ENCODE data around the gene MGLL.
"Not testable (repeated sequence)": the region's sequence is repeated elsewhere in the genome, so short reads cannot be mapped to it uniquely, and the experiment has no call there.

MGLL gene

DNA sequence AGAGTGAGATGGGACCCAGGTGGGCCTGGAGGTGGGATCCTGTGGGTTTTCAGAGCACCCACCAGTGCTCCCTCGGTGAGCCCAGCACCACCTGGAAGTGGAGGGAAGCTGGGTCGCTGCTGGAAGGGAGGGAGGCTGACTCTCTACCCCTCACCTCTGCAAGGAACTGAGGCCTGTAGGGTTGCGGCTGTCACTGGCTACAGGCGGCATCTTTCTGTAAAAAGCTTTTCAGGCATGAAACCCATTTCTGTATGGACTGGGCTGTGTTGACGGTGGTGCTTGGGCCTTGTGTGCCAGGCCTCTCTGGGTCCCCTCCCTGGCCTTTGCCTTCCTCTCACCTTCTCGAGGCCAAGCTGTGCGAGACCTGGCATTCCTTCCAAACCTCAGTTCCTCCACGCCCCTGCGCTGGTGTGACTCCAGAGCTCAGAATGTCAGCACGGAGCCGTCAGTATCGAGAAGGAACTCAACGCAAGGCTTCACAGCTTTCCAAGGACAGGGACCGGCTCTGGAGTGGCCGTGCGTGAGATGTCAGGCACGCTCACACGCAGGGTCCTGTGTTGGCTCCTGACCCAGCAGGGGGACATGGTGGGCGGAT, 133.0 kb downstream of the MGLL start:
- DNase-seq (ENCODE audit: low read depth in 2 of 2) = no peak

DNA sequence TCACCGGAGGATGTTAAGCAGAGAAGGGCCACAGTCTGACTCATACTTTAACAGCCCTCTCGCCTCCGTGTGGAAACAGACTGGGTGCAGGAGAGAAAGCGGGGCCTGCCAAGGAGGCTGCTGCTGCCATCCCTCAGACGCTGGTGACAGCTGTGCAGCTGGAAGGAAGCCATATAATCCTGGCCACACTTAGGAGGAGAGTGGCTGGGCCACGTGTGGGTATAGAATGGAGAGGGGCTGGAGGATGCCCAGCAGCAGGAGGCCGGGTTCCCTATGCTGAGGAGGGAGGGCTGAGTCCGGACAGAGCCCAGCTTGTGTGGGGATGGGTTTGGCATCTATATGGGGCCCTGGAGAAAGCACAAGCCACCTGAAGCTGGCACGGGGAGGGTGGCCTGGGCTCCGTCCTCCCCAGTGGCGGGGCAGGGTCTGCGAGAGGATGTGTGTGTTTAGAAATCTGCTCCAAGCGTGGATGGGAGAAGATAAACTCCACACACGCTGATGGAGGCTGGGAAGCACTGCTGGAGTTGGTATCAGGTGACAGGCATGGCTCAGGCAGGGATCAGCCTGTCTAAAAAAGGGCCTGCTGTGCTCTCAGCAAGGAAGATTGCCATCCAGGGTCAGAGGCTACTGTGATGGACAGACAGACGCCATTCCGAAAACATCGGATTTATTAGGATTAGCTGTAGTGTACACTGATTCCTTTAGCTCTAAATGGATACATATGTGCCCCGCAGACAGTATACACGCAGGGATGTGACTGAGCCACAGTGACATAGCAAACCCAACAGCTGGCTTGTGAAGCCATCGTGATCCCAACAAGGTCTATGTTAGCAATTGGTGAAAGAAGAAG, 133.7 kb downstream of the MGLL start:
- no peak for DNase-seq (ENCODE audit: low read depth in 2 of 2)

DNA sequence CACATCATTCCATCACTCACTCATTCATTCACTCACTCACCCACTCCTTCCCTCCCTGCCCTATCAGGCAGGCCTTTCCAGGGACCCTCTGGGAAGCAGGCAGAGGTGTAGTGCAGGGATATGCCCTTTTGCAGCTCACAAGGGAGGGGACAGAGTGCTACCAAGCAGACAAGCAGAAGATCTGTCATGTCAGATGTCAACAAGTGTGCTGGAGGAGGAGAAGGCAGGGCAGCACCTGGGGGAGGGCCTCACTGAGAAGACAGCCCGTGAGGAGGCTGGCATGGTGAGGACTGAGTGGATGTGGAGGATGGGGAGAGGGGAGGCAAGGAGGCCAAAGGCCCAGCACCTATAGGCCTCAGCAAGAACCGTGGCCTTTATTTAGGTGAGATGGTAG, 134.3 kb downstream of the MGLL start:
- DNase-seq (ENCODE audit: low read depth in 2 of 2) = no peak

DNA sequence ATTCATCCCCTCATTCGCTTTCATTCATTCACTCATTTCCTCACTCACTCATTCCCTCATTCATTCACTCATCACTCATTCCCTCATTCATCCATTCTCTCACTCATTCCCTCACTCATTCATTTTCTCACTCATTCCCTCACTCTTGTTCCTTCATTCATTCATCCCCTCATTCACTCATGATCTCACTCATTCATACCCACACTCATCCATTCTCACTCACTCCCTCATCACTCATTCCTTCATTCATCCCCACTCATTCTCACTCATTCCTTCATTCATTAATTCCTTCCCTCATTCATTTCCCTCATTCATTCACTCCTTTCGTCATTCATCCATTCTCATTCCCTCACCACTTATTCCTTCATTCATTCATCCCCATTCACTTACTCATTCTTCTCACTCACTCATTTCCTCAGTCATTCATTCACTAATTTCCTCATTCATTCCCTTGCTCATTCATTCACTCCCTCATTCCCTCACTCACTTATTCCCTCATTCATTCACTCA, 135.0 kb downstream of the MGLL start:
- DNase-seq (ENCODE audit: low read depth in 2 of 2) = no peak

DNA sequence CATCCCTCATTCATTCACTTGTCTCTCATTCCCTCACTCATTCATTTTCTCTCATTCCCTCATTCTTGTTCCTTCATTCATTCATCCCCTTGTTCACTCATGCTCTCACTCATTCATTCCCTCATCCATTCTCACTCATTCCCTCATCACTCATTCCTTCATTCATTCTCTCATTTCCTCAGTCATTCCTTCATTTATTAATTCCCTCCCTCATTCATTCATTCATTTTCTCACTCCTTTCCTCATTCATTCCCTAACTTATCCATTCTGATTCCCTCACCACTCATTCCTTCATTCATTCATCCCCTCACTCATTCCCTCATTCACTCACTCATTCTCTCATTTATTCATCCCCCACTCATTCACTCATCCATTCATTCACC, 135.8 kb downstream of the MGLL start:
- no peak for DNase-seq (ENCODE audit: low read depth in 2 of 2)

DNA sequence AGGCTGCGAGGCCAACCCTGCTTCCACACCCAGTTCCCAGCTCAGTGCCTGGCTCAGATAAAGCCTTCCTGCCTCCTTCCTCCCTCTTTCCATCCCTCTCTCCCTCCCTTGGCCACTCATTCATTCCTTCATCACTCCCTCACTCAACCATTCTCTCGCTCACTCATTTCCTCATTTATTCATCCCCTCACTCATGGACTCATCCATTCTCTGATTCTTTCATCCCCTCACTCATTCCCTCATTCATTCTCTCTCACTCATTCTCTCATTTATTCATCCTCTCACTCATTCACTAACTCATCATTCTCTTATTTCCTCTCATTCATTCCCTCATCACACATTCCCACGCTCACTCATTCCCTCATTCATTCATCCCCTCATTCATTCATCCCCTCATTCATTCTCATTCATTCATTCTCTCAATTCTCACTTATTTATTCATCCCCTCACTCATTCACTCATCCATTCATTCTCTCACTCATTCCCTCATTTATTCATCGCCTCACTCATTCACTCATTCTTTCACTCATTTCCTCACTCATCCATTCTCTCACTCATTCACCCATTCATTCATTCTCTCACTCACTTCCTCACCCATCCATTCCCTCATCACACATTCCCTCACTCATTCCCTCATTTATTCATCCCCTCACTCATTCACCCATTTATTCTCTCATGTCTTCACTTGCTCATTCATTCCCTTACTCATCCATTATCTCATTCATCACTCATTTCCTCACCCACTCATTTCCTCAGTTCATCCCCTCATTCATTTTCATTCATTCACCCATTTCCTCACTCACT, 136.4 kb downstream of the MGLL start:
- no peak for DNase-seq (ENCODE audit: low read depth in 2 of 2)

DNA sequence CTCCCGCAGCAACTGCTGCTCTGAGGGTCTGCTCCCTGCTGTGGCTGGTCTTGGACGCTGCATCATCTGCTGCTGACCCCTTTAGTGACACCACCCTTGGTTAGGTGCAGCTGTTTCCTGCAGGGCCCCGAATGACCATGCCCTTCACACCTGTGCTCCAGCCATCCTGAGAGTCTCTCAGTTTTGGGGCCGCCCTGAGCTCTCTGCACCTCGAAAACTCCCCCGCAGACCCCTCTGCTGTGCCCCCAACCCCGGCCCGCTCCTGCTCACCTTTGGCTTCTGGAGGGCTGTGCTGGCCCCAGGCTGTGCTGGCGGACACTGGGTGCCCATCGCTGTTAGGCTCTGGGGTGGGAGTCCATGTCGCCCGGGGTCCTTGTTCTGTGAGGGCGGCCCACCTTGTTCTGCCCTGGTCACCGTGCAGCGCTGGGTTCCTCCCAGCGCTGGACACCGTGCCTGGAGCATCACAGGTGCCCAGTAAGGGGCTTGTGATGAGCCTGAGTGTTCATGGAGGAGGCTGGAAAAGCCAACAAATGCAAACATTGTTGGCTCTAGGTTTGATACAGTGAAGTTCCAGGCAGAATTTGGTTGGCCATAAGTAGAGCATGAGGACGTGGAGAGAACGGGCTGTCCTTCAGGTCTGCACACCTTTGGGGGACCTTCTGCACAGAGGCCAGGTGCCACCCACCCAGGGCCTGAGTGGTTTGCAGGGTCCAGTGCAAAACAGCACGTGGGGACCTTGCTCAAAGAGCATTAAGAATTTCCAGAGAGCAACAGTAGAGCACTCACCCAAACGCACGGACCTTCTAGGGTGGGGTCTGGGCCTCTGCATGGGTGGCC, 137.2 kb downstream of the MGLL start:
- no peak for DNase-seq (ENCODE audit: low read depth in 2 of 2)

DNA sequence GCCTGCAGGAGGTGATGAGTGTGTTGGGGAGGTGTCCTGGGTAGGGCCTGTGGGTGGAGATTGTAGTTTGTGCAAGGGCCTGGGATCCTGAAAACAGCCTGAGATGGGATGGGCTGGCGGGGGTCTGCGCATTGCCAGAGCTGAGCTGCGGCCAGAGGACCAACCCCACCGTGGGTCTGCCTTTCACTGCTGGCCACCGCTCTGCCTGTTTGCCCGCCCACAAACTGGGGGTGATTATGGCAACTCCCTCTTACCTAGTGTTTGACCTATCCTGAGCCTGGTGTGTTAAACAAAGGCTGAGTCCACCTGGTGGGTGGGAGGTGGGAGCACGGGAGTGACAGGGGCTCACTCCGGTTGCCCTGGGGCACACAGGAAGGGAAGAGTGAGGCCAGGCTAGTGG, 139.8 kb downstream of the MGLL start:
- DNase-seq (ENCODE audit: low read depth in 2 of 2) = no peak

DNA sequence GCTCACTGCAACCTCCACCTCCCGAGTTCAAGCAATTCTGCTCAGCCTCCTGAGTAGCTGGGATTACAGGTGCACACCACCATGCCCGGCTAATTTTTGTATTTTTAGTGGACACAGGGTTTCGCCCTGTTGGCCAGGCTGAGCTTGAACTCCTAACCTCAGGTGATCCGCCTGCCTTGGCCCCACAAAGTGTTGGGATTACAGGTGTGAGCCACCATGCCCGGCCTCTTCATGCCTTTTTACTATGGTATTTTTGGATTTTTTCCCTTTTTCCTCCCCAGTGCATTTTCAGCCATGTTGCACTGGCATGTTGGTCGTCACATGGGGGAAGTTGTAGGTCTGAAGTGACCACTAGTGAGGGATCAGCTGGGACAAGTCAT, 140.2 kb downstream of the MGLL start:
- DNase-seq (ENCODE audit: low read depth in 2 of 2) = not testable (repeated sequence)

DNA sequence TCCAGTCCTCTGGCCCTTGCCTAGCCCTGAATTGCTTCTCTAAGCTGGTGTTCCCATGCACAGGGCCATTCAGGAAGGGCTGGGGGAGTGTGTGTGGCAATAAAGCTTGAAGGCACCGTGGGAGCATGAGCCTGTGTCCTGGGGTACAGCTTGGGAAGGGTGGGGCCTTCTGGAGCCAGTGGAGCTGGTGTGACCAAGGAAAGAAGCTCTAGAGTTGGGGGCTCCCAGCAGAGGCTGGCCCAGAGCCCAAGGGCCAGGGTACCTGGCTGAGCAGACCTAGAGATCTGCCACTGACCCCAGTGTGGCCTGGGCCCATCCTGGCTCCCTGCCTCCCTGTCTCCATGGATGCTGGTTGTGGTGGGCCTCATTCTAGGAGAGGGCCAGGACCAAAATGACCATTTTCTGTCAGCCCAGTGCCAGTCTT, 141.5 kb downstream of the MGLL start:
- no peak for DNase-seq (ENCODE audit: low read depth in 2 of 2)

DNA sequence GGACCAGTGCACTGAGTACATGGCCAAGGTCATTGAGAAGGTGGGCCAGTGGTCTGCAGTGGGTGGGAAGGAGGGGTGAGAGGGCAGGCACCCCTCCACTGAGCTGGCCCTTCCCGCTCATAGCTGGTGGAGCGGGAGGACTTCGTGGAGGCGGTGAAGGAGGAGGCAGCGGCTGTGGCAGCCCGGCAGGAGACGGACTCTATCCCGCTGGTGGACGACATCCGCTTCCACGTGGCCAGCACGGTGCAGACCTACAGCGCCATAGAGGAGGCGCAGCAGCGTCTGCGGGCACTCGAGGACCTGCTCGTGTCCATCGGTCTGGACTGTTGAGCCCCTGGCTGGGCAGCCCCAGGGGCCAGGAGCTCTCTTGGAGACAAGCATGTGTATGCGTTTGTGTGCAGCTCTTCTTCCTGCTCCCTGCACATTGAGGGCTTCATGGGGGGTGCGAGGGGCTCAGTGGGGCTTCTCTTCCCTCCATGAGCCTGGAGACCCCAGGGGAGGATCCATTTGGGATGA, 142.1 kb downstream of the MGLL start:
- no peak for DNase-seq (ENCODE audit: low read depth in 2 of 2)

DNA sequence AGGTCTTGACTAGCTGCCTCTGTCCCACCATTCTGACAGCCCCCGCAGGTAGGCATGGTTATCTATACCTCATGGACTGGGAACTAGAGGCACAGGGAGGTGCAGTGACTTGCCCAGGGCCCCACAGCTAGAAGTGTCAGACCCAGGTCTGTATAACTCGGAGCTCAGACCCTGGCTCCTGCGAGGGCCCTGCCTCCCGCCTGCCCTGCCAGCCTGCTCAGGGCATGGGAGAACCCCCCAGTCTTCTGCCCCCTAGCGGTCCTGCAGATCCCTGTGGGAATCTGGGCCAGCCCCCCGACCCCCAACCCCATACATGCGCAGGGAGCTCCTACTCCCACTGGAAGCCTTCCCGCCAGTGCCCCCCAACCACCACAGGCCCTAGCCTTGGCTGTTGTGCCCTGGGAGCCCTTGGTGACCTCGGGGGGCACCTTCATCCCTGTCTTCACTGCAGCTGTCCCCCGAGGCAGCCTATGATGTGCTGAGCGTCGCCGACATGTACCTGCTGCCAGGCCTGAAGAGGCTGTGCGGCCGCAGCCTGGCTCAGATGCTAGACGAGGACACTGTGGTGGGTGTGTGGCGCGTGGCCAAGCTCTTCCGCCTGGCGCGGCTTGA, 142.7 kb downstream of the MGLL start:
- no peak for DNase-seq (ENCODE audit: low read depth in 2 of 2)

DNA sequence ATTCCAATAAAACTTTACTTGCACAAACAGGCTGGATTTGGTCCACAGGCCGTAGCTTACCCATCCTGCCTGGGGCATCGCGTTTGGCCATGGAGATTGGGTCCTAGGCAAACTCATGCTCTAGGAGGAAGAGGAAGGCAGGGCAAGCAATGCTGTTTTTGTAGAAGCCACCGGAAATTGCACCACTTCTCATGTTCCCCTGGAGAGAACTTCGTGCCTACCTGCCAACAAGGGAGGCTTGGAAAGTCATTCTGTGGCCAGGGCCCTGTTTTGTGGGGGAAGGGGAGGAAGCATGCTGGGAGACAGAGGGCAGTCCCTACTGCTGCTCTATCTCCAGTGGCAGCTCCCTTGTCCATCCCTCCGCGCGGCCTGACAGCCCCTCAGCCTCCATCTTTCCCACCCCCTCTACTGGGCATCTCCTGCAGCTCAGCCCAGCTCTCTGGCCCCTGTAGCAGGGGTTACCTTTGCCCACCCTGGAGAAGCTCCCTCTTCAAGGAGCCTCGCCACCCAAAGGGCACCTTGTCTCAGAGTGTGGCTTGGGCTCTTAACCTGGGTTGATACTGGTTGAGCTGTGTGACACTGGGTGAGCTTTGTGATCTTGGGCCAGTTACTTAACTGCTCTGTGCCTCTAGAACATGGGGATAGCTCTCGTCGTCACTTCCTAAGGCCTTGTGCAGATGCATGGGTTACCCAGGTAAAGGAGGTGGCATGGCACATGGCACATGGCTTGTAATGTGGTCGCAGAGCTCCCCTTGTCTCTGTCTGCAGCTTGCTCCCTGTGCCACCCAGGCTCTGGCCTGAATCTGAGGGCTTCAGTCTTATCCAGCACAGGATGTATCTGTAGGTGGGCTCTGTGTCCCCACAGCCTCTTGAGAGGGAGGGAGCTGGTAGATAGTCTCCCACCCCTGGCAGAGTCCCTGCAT, 143.4 kb downstream of the MGLL start:
- no peak for DNase-seq (ENCODE audit: low read depth in 2 of 2)

DNA sequence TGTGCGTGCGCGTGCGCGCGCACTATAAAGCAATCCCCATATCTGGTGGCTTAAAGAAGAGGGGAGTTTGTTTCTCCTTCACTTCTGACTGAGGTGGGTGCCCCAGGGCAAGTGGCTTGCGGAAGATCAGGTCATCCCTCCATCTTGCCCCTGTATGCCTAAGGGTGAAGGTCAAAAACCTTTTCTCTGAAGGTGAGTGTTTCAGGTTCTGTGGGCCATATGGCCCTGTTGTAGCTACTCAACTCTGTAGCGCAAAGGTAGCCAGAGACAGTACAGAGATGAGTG, 144.1 kb downstream of the MGLL start:
- no peak for DNase-seq (ENCODE audit: low read depth in 2 of 2)

DNA sequence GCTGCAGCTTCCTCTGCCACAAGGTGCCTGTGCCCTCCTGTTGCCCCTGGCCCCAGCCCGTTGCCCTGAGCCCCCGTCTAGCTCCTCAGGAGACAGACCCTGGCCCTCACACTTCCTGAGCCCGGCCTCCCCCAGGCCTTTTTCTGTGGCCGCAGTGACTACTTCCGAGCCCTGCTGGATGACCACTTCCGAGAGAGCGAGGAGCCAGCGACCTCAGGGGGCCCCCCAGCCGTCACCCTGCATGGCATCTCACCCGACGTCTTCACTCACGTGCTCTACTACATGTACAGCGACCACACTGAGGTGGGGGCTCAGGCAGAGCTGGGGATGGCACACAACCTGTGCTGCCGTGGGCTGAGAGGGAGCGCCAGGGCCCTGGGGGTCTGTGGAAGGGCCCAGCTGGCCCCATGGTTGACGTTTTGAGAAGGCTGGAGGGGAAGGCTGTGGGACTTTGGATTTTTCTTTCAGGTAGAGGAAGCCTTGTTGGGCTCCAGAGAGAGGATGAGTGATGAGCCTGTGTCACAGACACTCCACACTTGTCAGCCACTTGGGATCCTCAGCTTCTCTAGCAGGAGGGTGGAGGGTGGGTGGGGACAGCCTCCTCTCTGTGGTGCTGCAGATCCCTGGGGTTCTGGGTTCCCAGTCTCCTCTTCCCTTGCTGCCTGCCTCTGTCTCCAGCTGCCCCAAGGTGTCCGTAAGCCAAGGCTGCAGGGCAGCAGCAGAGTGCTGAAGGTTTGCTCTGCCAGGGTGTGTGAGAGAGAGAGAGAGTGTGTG, 144.6 kb downstream of the MGLL start:
- DNase-seq (ENCODE audit: low read depth in 2 of 2) = no peak

DNA sequence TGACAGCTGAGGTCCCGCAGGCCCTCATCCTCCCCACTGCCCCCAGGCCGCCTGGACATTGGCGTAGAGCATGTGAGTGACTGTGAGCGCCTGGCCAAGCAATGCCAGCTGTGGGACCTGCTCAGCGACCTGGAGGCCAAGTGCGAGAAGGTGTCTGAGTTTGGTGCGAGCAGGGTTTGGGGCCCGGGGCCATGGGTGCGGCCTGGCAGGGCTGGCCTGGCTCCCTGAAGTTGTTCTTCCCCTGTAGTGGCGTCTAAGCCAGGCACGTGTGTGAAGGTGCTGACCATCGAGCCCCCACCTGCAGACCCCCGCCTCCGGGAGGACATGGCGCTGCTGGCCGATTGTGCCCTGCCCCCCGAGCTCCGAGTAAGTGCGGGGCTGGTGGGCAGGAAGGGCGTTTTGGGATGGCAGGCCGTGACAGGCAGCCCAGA, 145.4 kb downstream of the MGLL start:
- no peak for DNase-seq (ENCODE audit: low read depth in 2 of 2)

DNA sequence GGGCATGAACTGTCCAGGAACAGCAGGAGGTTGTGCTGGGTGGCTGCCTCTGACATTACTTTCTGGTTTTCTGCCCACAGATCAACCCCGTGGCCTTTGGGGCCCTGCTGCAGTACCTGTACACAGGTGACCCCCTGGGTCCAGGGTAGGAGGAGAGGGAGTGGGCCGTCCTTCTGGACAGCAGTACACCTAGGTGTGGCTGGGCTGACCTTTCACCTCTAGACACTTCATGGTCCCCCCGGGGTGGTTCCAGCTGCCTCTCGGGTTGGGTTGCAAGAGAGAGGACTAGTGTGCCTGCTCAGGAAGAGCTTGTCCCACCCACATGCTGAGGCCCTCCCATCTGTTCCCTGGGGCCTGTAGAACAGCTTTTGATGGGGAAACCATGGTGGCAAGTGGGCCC, 145.9 kb downstream of the MGLL start:
- DNase-seq (ENCODE audit: low read depth in 2 of 2) = no peak

DNA sequence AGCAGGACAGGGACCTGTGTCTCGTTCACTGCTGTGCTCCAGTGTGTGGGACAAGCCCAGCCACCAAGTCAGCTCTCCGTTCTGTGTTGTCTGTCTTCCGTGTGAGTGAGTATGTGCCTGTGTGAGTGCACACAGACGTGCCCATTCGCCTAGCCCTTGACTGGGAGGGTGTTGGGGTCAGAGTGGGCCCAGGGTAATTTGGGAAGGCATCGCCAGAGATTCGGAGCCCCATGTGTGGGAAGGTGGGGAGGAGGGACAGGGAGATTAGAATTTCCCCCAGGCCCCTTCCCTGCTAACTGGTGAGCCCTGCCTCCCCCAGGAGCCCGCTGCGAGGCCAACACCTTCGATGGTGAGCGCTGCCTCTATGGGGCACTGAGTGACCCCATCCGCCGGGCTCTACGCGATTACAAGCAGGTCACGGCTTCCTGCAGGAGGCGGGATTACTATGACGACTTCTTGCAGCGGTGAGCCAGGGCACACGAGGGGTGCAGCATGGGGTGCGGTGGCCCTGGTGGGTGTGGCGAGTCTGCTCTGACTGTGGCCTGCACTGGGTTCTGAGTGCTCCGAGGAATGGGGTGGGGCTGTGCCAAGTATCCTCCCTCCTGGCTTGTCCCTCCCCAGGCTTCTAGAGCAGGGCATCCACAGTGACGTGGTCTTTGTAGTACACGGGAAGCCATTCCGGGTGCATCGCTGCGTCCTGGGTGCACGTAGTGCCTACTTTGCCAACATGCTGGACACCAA, 146.5 kb downstream of the MGLL start:
- no peak for DNase-seq (ENCODE audit: low read depth in 2 of 2)

DNA sequence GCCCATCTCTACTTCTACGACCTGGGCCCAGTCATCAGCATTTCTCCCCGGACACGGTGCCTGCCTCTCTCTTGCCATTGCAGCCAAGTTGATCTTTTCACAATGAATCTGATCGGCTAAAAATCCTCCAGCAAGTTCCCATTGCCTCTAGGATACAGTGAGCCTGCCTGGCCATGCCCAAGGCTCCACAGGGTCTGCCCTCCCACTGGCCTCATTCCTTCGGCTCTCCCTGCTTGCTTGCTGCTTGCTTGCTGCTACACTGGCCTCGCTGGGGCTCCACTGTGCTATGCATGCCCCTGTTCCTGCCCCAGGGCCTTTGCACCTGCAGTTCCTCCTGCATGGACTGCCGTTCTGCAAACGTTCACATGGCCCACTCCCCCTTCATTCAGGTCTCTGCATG, 147.5 kb downstream of the MGLL start:
- DNase-seq (ENCODE audit: low read depth in 2 of 2) = no peak
